ENCODE measurements around the gene CDH23. TPM values are rescaled to one million over a fixed set of nuclear protein-coding genes. Genes with fewer than 3 reads are reported as not detected.

The CDH23 gene
- total and polyA plus RNA-seq, 10 of the 15 experiments (the other 5 are each of a cell fraction or from before 2014, with no cell fraction given): 0.09 to 0.40 (median 0.15) TPM; not detected in 1

- TF ChIP-seq CEBPZ (IDR thresholded peaks at IDR 0.05; ENCODE audit: low read depth, low read length) (no peak), IRF3 (IDR thresholded peaks at IDR 0.05) (no peak), ZNF207 (IDR thresholded peaks at IDR 0.05; ENCODE audit: borderline replicate concordance) (no peak), BCL3 (IDR thresholded peaks at IDR 0.05; ENCODE audit: borderline replicate concordance, insufficient read depth, low read depth, low read length, poor library complexity, severe bottlenecking) (no peak), CBX5 (IDR thresholded peaks at IDR 0.05; ENCODE audit: low read depth) (no peak), NKRF (conservative IDR thresholded peaks at IDR 0.05) (no peak), ZNF622 (IDR thresholded peaks at IDR 0.05) (no peak), SMARCA5 (IDR thresholded peaks at IDR 0.05) (no peak)
Measured at GRCh38 chr10:71554671-71555070, 158.0 kb downstream of the CDH23 start (continued).

Measured in GM12878 (cell line).